Cardiac muscle cell (in vitro differentiated cells and primary cell): ENCODE data around the gene TNS2. TPM values are rescaled to one million over a fixed set of nuclear protein-coding genes. Genes with fewer than 3 reads are reported as not detected.

Source experiments
- DNase-seq, 2 donors: peaks; one replicate each; pipeline versions ENCODE4 v3.0.0 to v3.0.0-alpha.2; 2010 to 2017; ENCODE audit warnings: low read depth in 1 of 2, low spot score in 1 of 2
- H3K27ac ChIP-seq: fragments of 200-600 bp; sonication (generic); 2 replicates; pipeline ENCODE4 v1.5.1; 2016
- H3K27me3 ChIP-seq: fragments of 200-600 bp; sonication (generic); 2 replicates; pipeline ENCODE4 v1.6.0; 2016; ENCODE audit warnings: control low read depth
- H3K36me3 ChIP-seq: fragments of 200-600 bp; sonication (generic); 2 replicates; pipeline ENCODE4 v1.5.1; 2016; ENCODE audit warnings: control low read depth
- H3K4me1 ChIP-seq: fragments of 200-600 bp; sonication (generic); 2 replicates; pipeline ENCODE4 v1.8.1; 2017; ENCODE audit warnings: low read depth, mild to moderate bottlenecking, mixed run types
- H3K4me3 ChIP-seq: fragments of 200-600 bp; sonication (generic); 2 replicates; pipeline ENCODE4 v1.5.1; 2016; ENCODE audit warnings: mild to moderate bottlenecking
- H3K9me3 ChIP-seq: fragments of 200-600 bp; sonication (generic); 2 replicates; pipeline ENCODE4 v1.5.1; 2017; ENCODE audit warnings: low read depth, mild to moderate bottlenecking, control low read depth
- polyA plus RNA-seq: library from polyadenylated mRNA; unstranded; fragments of >200 nt; fragmentation: Nextera tagmentation; extraction: Ambion mirVana; gene quantifications from 2 replicates; pipeline ENCODE4 v1.2.1, GENCODE V29; 2016
- total RNA-seq: library from RNA; depleted of rRNA; stranded (reverse); fragments of >200 nt; gene quantifications from 2 replicates; pipeline ENCODE4 v1.2.3, GENCODE V29; 2016
- TF ChIP-seq, protein P1 (sequence below): IDR thresholded peaks from 2 replicates; pipeline ENCODE4 v1.5.1; 2012; ENCODE audit warnings: low read depth, mild to moderate bottlenecking, low read length

The TNS2 gene
- total and polyA plus RNA-seq, 2 experiments from 2014 or later = 4.5 to 5.1 TPM

DNA sequence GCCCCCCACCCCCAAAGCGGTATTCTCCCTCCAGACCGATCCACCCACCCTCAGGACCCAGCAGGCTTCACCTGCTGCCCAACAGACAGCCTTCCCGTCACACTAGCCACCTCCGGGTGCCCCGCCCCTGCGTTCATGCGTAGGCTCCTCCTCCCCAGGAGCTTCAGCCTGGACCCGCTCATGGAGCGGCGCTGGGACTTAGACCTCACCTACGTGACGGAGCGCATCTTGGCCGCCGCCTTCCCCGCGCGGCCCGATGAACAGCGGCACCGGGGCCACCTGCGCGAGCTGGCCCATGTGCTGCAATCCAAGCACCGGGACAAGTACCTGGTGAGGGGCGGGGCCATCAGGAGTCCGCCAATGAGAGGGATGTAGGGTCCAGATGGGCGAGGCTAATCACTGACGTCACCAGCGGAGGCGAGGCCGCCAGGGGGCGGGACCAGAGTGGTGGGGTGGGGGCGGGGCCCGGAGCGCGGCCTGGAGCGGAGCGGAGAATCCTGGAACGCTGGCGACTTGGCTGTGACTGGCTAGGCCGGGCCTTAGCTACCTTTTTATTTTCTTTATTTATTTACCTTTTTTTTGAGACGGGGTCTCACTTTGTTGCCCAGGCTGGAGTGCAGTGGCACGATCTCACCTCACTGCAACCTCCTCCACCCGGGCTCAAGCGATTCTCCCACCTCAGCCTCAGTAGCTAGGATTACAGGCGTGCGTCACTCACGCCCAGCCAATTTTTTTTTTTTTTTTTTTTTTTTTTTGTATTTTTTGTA is 4.4 kb downstream of the TNS2 start:
- Histone ChIP-seq H3K4me1 (peaks cover 16% of the 10 kb centered on the region), H3K36me3 (no peaks in the 10 kb centered on the region), H3K9me3 (no peaks in the 10 kb centered on the region), H3K4me3 (peak overlapping the region; percentile 46), H3K27ac (no peak overlapping the region), H3K27me3 (no peaks in the 10 kb centered on the region)
- TF ChIP-seq, protein P1, sequence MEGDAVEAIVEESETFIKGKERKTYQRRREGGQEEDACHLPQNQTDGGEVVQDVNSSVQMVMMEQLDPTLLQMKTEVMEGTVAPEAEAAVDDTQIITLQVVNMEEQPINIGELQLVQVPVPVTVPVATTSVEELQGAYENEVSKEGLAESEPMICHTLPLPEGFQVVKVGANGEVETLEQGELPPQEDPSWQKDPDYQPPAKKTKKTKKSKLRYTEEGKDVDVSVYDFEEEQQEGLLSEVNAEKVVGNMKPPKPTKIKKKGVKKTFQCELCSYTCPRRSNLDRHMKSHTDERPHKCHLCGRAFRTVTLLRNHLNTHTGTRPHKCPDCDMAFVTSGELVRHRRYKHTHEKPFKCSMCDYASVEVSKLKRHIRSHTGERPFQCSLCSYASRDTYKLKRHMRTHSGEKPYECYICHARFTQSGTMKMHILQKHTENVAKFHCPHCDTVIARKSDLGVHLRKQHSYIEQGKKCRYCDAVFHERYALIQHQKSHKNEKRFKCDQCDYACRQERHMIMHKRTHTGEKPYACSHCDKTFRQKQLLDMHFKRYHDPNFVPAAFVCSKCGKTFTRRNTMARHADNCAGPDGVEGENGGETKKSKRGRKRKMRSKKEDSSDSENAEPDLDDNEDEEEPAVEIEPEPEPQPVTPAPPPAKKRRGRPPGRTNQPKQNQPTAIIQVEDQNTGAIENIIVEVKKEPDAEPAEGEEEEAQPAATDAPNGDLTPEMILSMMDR = no peak
- peak; percentile 94 to 96 for DNase-seq

DNA sequence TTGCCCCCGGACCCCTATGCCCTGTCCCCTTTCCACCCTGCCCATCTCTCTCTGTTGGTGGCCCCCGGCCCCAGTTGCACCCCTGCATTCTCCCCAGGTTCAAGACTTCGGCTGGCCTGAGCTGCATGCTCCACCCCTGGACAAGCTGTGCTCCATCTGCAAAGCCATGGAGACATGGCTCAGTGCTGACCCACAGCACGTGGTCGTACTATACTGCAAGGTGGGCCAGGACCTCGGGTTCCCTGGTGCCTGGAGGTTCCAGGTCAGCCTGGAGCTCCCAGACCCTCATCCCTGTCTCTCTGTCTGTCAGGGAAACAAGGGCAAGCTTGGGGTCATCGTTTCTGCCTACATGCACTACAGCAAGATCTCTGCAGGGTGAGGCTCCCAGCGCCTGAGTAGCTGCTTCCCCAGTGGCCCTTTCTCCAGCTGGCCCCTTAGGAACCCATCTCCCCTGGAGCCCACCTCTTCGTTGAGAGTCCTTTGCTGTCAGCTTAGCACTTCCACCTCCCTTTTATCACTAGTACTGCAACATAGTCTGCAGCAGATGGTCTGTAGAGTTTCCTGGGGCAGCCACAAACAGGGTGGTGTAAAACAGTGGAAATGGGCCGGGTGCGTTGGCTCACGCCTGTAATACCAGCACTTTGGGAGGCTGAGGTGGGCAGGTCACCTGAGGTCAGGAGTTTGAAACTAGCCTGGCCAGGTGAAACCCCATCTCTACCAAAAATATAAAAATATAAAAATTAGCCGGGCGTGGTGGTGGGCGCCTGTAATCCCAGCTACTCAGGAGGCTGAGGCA is 5.8 kb downstream of the TNS2 start:
- no peak for DNase-seq
- Histone ChIP-seq H3K9me3 (no peaks in the 10 kb centered on the region), H3K27ac (no peak overlapping the region), H3K4me3 (no peak overlapping the region), H3K27me3 (no peaks in the 10 kb centered on the region), H3K36me3 (no peaks in the 10 kb centered on the region), H3K4me1 (peaks cover 7% of the 10 kb centered on the region)
- TF ChIP-seq, protein P1 = no peak

DNA sequence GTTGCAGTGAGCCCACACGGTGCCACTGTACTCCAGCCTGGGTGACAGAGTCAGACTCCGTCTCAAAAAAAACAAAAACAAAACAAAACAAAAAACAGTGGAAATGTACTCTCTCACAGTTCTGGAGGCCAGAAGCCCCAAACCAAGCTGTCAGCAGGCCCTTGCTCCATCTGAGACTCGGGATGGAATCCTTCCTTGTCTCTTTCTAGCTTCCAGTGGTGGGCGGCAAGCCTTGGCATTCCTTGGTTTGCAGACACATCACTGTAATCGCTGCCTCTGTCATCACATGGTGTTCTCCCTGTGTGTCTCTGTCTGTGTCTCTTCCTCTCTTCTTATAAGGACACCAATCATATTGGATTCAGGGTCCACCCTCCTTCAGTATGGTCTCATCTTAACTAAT is 6.4 kb downstream of the TNS2 start:
- DNase-seq = peak in 1 of 2 donors; percentile 13
- H3K4me1 ChIP-seq = peaks cover 7% of the 10 kb centered on the region
- H3K27me3 ChIP-seq = no peaks in the 10 kb centered on the region
- TF ChIP-seq, protein P1 = no peak
- H3K9me3 ChIP-seq = no peaks in the 10 kb centered on the region
- no peaks in the 10 kb centered on the region for H3K36me3 ChIP-seq
- no peak overlapping the region for H3K27ac ChIP-seq
- no peak overlapping the region for H3K4me3 ChIP-seq

DNA sequence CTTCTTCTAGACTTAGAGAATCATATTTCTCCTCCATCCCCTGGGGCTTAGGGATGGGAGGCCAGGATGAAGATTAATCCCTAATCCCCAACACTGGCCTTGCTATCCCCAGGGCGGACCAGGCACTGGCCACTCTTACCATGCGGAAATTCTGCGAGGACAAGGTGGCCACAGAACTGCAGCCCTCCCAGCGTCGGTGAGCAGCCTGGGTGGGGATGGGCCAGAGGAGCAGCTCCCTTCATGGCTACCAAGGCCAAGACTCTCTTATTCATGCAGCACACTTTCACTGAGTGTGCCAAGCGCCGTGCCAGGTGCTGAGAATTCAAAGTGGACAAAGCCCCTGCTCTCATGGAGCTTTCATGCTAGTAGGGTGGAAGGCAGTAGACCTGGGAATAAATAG is 7.0 kb downstream of the TNS2 start:
- H3K9me3 ChIP-seq = no peaks in the 10 kb centered on the region
- H3K27ac ChIP-seq = no peak overlapping the region
- no peaks in the 10 kb centered on the region for H3K27me3 ChIP-seq
- H3K4me3 ChIP-seq = no peak overlapping the region
- no peaks in the 10 kb centered on the region for H3K36me3 ChIP-seq
- DNase-seq = no peak
- TF ChIP-seq, protein P1 = no peak
- peaks cover 7% of the 10 kb centered on the region for H3K4me1 ChIP-seq

DNA sequence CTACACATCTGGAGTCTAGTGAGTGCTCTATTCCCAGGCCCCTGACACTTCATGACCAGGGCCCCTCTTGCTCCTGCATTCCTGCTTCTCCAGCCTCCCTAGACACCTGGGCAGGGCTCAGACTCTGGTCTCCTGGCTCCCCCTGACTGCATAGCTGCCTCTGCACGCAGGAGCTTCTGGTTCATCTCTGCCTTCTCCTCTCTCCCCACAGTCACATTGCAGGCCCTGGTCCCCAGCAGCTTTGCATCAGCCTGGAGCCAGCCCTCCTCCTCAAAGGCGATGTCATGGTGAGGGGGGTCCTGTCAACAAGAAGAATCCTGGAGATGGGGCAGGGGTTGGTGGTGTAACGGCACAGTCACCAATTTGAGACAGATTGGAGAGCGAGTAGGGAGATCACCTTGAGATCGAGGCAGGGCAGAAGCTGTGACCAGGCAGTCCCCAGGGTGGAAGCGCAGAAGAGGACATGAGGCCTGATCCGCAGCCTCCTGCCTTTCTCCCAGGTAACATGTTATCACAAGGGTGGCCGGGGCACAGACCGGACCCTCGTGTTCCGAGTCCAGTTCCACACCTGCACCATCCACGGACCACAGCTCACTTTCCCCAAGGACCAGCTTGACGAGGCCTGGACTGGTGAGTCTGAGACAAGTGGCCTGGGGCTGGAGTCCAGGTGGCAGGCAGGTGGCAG is 8.1 kb downstream of the TNS2 start:
- DNase-seq = peak in 1 of 2 donors; percentile 0
- TF ChIP-seq, protein P1 = no peak
- H3K27me3 ChIP-seq = no peaks in the 10 kb centered on the region
- peaks cover 14% of the 10 kb centered on the region for H3K4me1 ChIP-seq
- no peak overlapping the region for H3K4me3 ChIP-seq
- no peak overlapping the region for H3K27ac ChIP-seq
- H3K9me3 ChIP-seq = no peaks in the 10 kb centered on the region
- H3K36me3 ChIP-seq = no peaks in the 10 kb centered on the region
